Measurements from ENCODE around the gene ATXN2L. TPM values are rescaled to one million over a fixed set of nuclear protein-coding genes. Genes with fewer than 3 reads are reported as not detected.

The ATXN2L gene
- total and polyA plus RNA-seq, 2 of the 13 experiments (the other 11 are each of a cell fraction or from before 2014, with no cell fraction given), result 40.8 to 55.1 TPM

- no peak overlapping the region for H2AFZ ChIP-seq (ENCODE audit: low read length)
- intact Hi-C loops (cut with micrococcal nuclease; ENCODE audit: unreplicated experiment), result no loop called here
- no TSS peak for BruUV-seq (replicated peaks)
- H3K4me2 ChIP-seq (ENCODE audit: low read depth, low read length), result peak overlapping the region; percentile 91
- peaks cover 57% of the 10 kb centered on the region for H3K79me2 ChIP-seq (ENCODE audit: insufficient read depth, low read length)
- FAIRE-seq, result no peak
- in situ Hi-C loops (cut with HindIII; ENCODE audit: extremely low pct_ligation_motif_present, low pct_unique_long_range_greater_than_20kb), result no loop called here
- H3K27me3 ChIP-seq (ENCODE audit: control insufficient read depth in 1 of 2, insufficient read depth in 2 of 2, low read length in 2 of 2), result no peaks in the 10 kb centered on the region; a peak in 1 of 5 replicates
- no peaks in the 10 kb centered on the region for H3K9me3 ChIP-seq (ENCODE audit: low read length)
- H3K36me3 ChIP-seq (replicated peaks in 1 of 2; ENCODE audit: control insufficient read depth in 1 of 2, insufficient read depth in 2 of 2, low read length in 2 of 2), result peaks cover 36 to 60% of the 10 kb centered on the region in 2 experiments
- DNase-seq (ENCODE audit: low spot score), result no peak
- peaks cover 40% of the 10 kb centered on the region for H4K20me1 ChIP-seq (ENCODE audit: insufficient read depth, low read length)
- POLR2A ChIA-PET, result interaction anchor here (0.8 to 6.7 kb wide), 3 partner anchors 18 to 38 kb away, joined by 3 to 56 read pairs (median 4); partner anchors contain the start of genes SH2B1 and TUFM
- no peak overlapping the region for H3K27ac ChIP-seq (ENCODE audit: extremely low read length, insufficient read depth, low read length)
- CTCF ChIA-PET (ENCODE audit: low intra/inter-chr PET ratio, low total read pairs), result no interaction called here
- WGBS (ENCODE audit: low lambda C conversion rate), result 81% methylated on average over 6 of the region's 6 CpGs
- no peak for TF ChIP-seq TFDP1 (CRISPR knock-in tag; IDR thresholded peaks at IDR 0.05; ENCODE audit: borderline replicate concordance)
- 0 out of 2 replicates have a peak, but pooled peaks have one; percentile 43 for TF ChIP-seq ZNF33B (CRISPR knock-in tag; IDR thresholded peaks at IDR 0.05)
- TF ChIP-seq CTCF (CRISPR knock-in tag; IDR thresholded peaks at IDR 0.05), result peak; percentile 31
- TF ChIP-seq FUBP1 (CRISPR knock-in tag; IDR thresholded peaks at IDR 0.05; ENCODE audit: borderline replicate concordance), result 0 out of 2 replicates have a peak, but pooled peaks have one; percentile 50
- 0 out of 2 replicates have a peak, but pooled peaks have one; percentile 29 for TF ChIP-seq ZFY (CRISPR knock-in tag; IDR thresholded peaks at IDR 0.05)
- TF ChIP-seq HCFC1 (IDR thresholded peaks at IDR 0.05; ENCODE audit: low read depth, low read length), result no peak
- 0 out of 2 replicates have a peak, but pooled peaks have one; percentile 24 for TF ChIP-seq HOXA3 (CRISPR knock-in tag; IDR thresholded peaks at IDR 0.05)
- 0 out of 2 replicates have a peak, but pooled peaks have one; percentile 12 for TF ChIP-seq ATF7 (IDR thresholded peaks at IDR 0.05)
- no peak for TF ChIP-seq ATF7 (CRISPR knock-in tag; IDR thresholded peaks at IDR 0.05)
- peak; percentile 16; the same call in 1 of the 2 replicates for TF ChIP-seq STAG1 (CRISPR knock-in tag; IDR thresholded peaks at IDR 0.05)
- TF ChIP-seq PAF1 (CRISPR knock-in tag; IDR thresholded peaks at IDR 0.05), result 0 out of 2 replicates have a peak, but pooled peaks have one; percentile 65
- no peak for TF ChIP-seq HHEX (CRISPR knock-in tag; IDR thresholded peaks at IDR 0.05)
- TF ChIP-seq POLR2A (IDR thresholded peaks at IDR 0.05; ENCODE audit: insufficient read depth in 1 of 2, low read depth in 2 of 2, low read length in 2 of 2), result 0 out of 4 replicates have a peak, but pooled peaks of 1 of the 2 experiments have one; percentile 18
- TF ChIP-seq AFF4 (CRISPR knock-in tag; IDR thresholded peaks at IDR 0.05), result no peak
- 0 out of 2 replicates have a peak, but pooled peaks have one; percentile 19 for TF ChIP-seq KLF6 (CRISPR knock-in tag; IDR thresholded peaks at IDR 0.05)
- 0 out of 2 replicates have a peak, but pooled peaks have one; percentile 8 for TF ChIP-seq RBFOX2 (IDR thresholded peaks at IDR 0.05; ENCODE audit: low read depth, low read length)
- no peak for TF ChIP-seq KAT2B (IDR thresholded peaks at IDR 0.05; ENCODE audit: borderline replicate concordance, low read depth, low read length)
- peaks cover 44% of the 10 kb centered on the region for H3K4me1 ChIP-seq (ENCODE audit: insufficient read depth, low read length)
- ATAC-seq, result no peak
- H3K9ac ChIP-seq (ENCODE audit: insufficient read depth, low read depth, low read length), result peak overlapping the region; percentile 99; the same call in 1 of the 2 replicates
- peak overlapping the region in 1 of 3 experiments; percentile 89; a peak in 1 of 6 replicates for H3K4me3 ChIP-seq (replicated peaks in 1 of 3; ENCODE audit: insufficient read depth in 1 of 3, low read depth in 2 of 3, low read length in 3 of 3)
These were observed 3.3 kb downstream of the ATXN2L start for GRCh38 chr16:28826141-28826540.
